Activated CD4-positive, alpha-beta T cell treated with anti-CD3 and anti-CD28 coated beads for 4 hours (primary cell): Measurements from ENCODE around the gene ABCC8.

Source experiments
- DNase-seq, 2 donors: peaks; one replicate each; pipeline ENCODE4 v3.0.0-alpha.2; 2020

The ABCC8 gene

GRCh38 chr11:17423533-17424310 lies 52.9 kb downstream of the ABCC8 start:
- no peak for DNase-seq

GRCh38 chr11:17421781-17422180 lies 54.9 kb downstream of the ABCC8 start:
- no peak for DNase-seq

GRCh38 chr11:17418444-17419081 lies 58.1 kb downstream of the ABCC8 start:
- no peak for DNase-seq

- no peak for DNase-seq
These were observed 60.2 kb downstream of the ABCC8 start for GRCh38 chr11:17416492-17416891.

- DNase-seq = no peak
These were observed 61.0 kb downstream of the ABCC8 start for GRCh38 chr11:17415523-17416104.

GRCh38 chr11:17414992-17415391 lies 61.7 kb downstream of the ABCC8 start:
- DNase-seq = no peak

- no peak for DNase-seq
These were observed 62.3 kb downstream of the ABCC8 start for GRCh38 chr11:17414317-17414737.

- DNase-seq = no peak
These were observed 63.0 kb downstream of the ABCC8 start for GRCh38 chr11:17413414-17414316.

- no peak for DNase-seq
These were observed 64.0 kb downstream of the ABCC8 start for GRCh38 chr11:17412488-17413180.

GRCh38 chr11:17411418-17411817 lies 65.2 kb downstream of the ABCC8 start:
- DNase-seq = no peak

- no peak for DNase-seq
These were observed 65.9 kb downstream of the ABCC8 start for GRCh38 chr11:17410606-17411379.

- DNase-seq = no peak
These were observed 68.0 kb downstream of the ABCC8 start for GRCh38 chr11:17408641-17409040.

GRCh38 chr11:17408026-17408425 lies 68.6 kb downstream of the ABCC8 start:
- no peak for DNase-seq

GRCh38 chr11:17407575-17407974 lies 69.1 kb downstream of the ABCC8 start:
- no peak for DNase-seq

GRCh38 chr11:17406818-17407149 lies 69.9 kb downstream of the ABCC8 start:
- no peak for DNase-seq

GRCh38 chr11:17406082-17406817 lies 70.4 kb downstream of the ABCC8 start:
- DNase-seq = no peak

GRCh38 chr11:17405232-17406005 lies 71.2 kb downstream of the ABCC8 start:
- no peak for DNase-seq

GRCh38 chr11:17403980-17404759 lies 72.5 kb downstream of the ABCC8 start:
- DNase-seq = no peak

- DNase-seq = no peak
These were observed 74.2 kb downstream of the ABCC8 start for GRCh38 chr11:17402486-17402885.
